A549 (cell line): Measurements from ENCODE around the gene NEK7. TPM values are rescaled to one million over a fixed set of nuclear protein-coding genes. Genes with fewer than 3 reads are reported as not detected.

Experiments used
- ATAC-seq, 2 experiments: fragments of 200-7000 bp in 1 of 2; fragments of >200 bp in 1 of 2; cut with Nextera tagmentation in 1 of 2; cut with Tn5 transposase in 1 of 2; 3 replicates each; pipeline versions ENCODE4 v1.8.0 to v1.9.1; 2018 to 2020; ENCODE audit warnings: mild to moderate bottlenecking in 1 of 2, moderate library complexity in 1 of 2
- CTCF ChIA-PET: fragments of 300-600 bp; sonication (Branson Sonifier 250); formaldehyde crosslinking; extraction: SDS; loops from one replicate; lab custom pipeline; 2021; ENCODE audit warnings: antibody characterized with exemption, inconsistent platforms; lab: Yijun Ruan, JAX
- POLR2A ChIA-PET: fragments of 350-600 bp; formaldehyde crosslinking; extraction: SDS; loops from one replicate; lab custom pipeline; 2021; ENCODE audit warnings: antibody characterized with exemption, inconsistent platforms; lab: Yijun Ruan, JAX
- DNase-seq, 2 experiments: peaks; one replicate each; pipeline versions ENCODE4 v3.0.0 to v3.0.0-alpha.2; 2011 to 2016; ENCODE audit warnings: low read depth in 1 of 2, low spot score in 1 of 2
- FAIRE-seq: peaks from 2 replicates; lab custom pipeline; 2011; peaks lifted over from hg19 to GRCh38; lab: Jason Lieb, UNC
- H3K27ac ChIP-seq, 2 experiments: fragments of >200 bp; sonication (Bioruptor Twin); formaldehyde crosslinking; 3 replicates each; pipeline ENCODE4 v1.5.1; 2016 to 2017
- H3K4me1 ChIP-seq: fragments of >200 bp; sonication (Bioruptor Twin); formaldehyde crosslinking; 3 replicates; pipeline ENCODE4 v1.6.1; 2016
- H3K4me2 ChIP-seq: fragments of >200 bp; sonication (Bioruptor Twin); formaldehyde crosslinking; 3 replicates; pipeline ENCODE4 v1.6.1; 2016
- H3K4me3 ChIP-seq: fragments of >200 bp; sonication (Bioruptor Twin); formaldehyde crosslinking; 3 replicates; pipeline ENCODE4 v1.5.1; 2016
- H3K9me3 ChIP-seq: fragments of >200 bp; sonication (Bioruptor Twin); formaldehyde crosslinking; 3 replicates; pipeline ENCODE4 v1.6.1; 2016
- BCL3 ChIP-seq: fragments of >200 bp; sonication (Bioruptor Twin); formaldehyde crosslinking; IDR thresholded peaks from 3 replicates; pipeline ENCODE4 v1.6.1; 2016
- BHLHE40 ChIP-seq: IDR thresholded peaks from 2 replicates; pipeline ENCODE4 v1.6.1; 2012; ENCODE audit warnings: low read depth, low read length, inconsistent platforms
- CBX8 ChIP-seq: fragments of 200-600 bp; sonication (generic); IDR thresholded peaks from 2 replicates; pipeline ENCODE4 v1.6.1; 2016
- CHD4 ChIP-seq: fragments of 200-600 bp; sonication (generic); IDR thresholded peaks from 2 replicates; pipeline ENCODE4 v1.6.1; 2016; ENCODE audit warnings: antibody characterized with exemption, mild to moderate bottlenecking, borderline replicate concordance
- E2F6 ChIP-seq: IDR thresholded peaks from 2 replicates; pipeline ENCODE4 v1.6.1; 2012; ENCODE audit warnings: low read depth, borderline replicate concordance
- EP300 ChIP-seq, 2 experiments: fragments of >200 bp; sonication (Bioruptor Twin); formaldehyde crosslinking; IDR thresholded peaks; 2 replicates in 1 of 2; 3 replicates in 1 of 2; pipeline ENCODE4 v1.6.1; 2016 to 2017
- HEYL ChIP-seq: fragments of 250-450 bp; sonication (Bioruptor Pico); IDR thresholded peaks from 2 replicates; pipeline ENCODE4 v1.8.0; 2021; ENCODE audit warnings: mild to moderate bottlenecking, moderate library complexity
- HMGXB4 ChIP-seq: fragments of 250-450 bp; sonication (Bioruptor Pico); IDR thresholded peaks from 2 replicates; pipeline ENCODE4 v1.5.0; 2021; ENCODE audit warnings: mild to moderate bottlenecking, moderate library complexity, borderline replicate concordance
- JUN ChIP-seq, 2 experiments: fragments of >200 bp; sonication (Bioruptor Twin); formaldehyde crosslinking; IDR thresholded peaks; 2 replicates in 1 of 2; 3 replicates in 1 of 2; pipeline ENCODE4 v1.6.1; 2016 to 2017
- KDM5A ChIP-seq: fragments of 200-600 bp; sonication (generic); IDR thresholded peaks from 2 replicates; pipeline ENCODE4 v1.6.1; 2016; ENCODE audit warnings: antibody characterized with exemption, mild to moderate bottlenecking
- NR3C1 ChIP-seq: fragments of >200 bp; sonication (Bioruptor Twin); formaldehyde crosslinking; IDR thresholded peaks from 3 replicates; pipeline ENCODE4 v1.6.1; 2017
- PBX3 ChIP-seq: IDR thresholded peaks from 2 replicates; pipeline ENCODE4 v1.6.1; 2012
- PHF8 ChIP-seq: fragments of 200-600 bp; sonication (generic); IDR thresholded peaks from 2 replicates; pipeline ENCODE4 v1.6.1; 2016; ENCODE audit warnings: low read depth, mild to moderate bottlenecking, antibody characterized with exemption, moderate library complexity, borderline replicate concordance
- POLR2AphosphoS2 ChIP-seq: conservative IDR thresholded peaks from 2 replicates; pipeline ENCODE4 v1.6.1; 2012; ENCODE audit warnings: low read length, improper control_type of control experiment, inconsistent platforms
- RARB ChIP-seq: fragments of 250-450 bp; sonication (Bioruptor Pico); IDR thresholded peaks from 2 replicates; pipeline ENCODE4 v1.8.0; 2021; ENCODE audit warnings: mild to moderate bottlenecking, moderate library complexity
- RCOR1 ChIP-seq: fragments of 150-350 bp; IDR thresholded peaks from 2 replicates; pipeline ENCODE4 v1.6.1; 2014; ENCODE audit warnings: antibody characterized with exemption, low read length, low read depth
- TP53 ChIP-seq: fragments of 250-450 bp; sonication (Bioruptor Pico); IDR thresholded peaks from 2 replicates; pipeline ENCODE4 v1.5.0; 2021; ENCODE audit warnings: mild to moderate bottlenecking, moderate library complexity
- ZFP36 ChIP-seq: fragments of 450-650 bp; IDR thresholded peaks from 2 replicates; pipeline ENCODE4 v1.6.1; 2014; ENCODE audit warnings: borderline replicate concordance; ENCODE audit not compliant: partially characterized antibody
- ZNF302 ChIP-seq: fragments of 250-450 bp; sonication (Bioruptor Pico); IDR thresholded peaks from 2 replicates; pipeline ENCODE4 v1.9.0; 2021; ENCODE audit warnings: inconsistent platforms, mild to moderate bottlenecking, moderate library complexity
- WGBS: methylation state at CpG from one replicate; pipeline ENCODE4 v1.1.6; 2017; ENCODE audit errors: missing lambda C conversion rate; 5-methylcytosine and 5-hydroxymethylcytosine counted together
- polyA plus RNA-seq, 4 experiments: library from polyadenylated mRNA; depleted of rRNA in 3 of 4; stranded (reverse); fragments of >200 nt; fragmentation: RNase III in 1 of 4; extraction: RNeasy Plus Mini Kit Qiagen cat#74134 plus additional on column Dnase treatment in 1 of 4; gene quantifications; 2 replicates in 3 of 4; 3 replicates in 1 of 4; pipeline ENCODE4 v1.2.3, GENCODE V29; 2011 to 2017
- TF ChIP-seq, protein P1 (sequence below): fragments of >200 bp; sonication (Bioruptor Twin); formaldehyde crosslinking; IDR thresholded peaks from 3 replicates; pipeline ENCODE4 v1.5.1; 2016
- TF ChIP-seq, protein P2 (sequence below): fragments of 250-450 bp; sonication (Bioruptor Pico); IDR thresholded peaks from 2 replicates; pipeline ENCODE4 v1.5.0; 2020; ENCODE audit warnings: low read depth, mild to moderate bottlenecking, moderate library complexity

NEK7 gene
- polyA plus RNA-seq, 2 of the 4 experiments (the other 2 are of a cell fraction) = 15.9 to 62.9 TPM

DNA sequence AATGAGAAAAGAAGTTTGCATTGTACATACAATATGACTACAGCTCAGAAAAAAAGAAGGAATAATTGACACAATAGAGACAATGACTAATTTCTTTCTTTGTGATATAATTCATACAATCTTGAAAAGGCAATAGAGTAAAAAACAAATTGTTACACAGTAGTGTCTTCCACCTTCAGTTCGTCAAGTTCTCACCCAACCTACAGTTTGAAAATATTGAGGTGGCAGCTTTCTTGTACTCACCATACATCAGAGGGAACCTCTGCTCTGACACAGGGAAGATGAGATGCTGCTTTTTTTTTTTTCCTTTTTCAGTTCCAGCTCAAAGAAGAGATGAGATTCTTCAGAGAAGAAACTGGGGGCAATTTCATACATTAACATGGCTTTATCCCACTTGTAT lies 210.5 kb downstream of the NEK7 start (continued):
- TF ChIP-seq ZFP36 (no peak), CHD4 (no peak)

DNA sequence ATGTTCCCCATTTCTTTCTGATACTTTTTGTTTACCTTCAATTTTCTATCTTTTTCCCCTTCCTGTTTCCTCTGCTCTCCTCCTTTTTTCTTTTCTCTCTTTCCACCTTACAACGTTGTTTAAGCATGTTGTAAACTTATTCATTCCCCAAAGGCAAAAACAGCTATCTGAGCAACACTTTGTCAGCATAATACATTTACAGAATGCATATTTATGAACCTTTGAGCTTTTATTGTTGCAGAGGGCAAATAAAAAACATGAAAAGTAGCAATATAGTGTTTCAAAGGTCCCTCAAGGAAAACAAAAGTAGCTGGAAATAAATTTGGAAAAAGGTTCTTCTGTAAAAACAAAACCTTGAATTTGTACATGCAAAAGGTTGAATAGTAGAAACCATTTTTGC lies 214.2 kb downstream of the NEK7 start:
- CTCF ChIA-PET = no interaction called here
- H3K27ac ChIP-seq = no peak overlapping the region

More for the DNA sequence above, 214.2 kb downstream of the NEK7 start:
- DNase-seq (no peak), ATAC-seq (no peak)
- Histone ChIP-seq H3K4me2 (no peak overlapping the region), H3K4me3 (no peak overlapping the region), H3K9me3 (no peaks in the 10 kb centered on the region; the same call in 2 of the 3 replicates), H3K4me1 (no peaks in the 10 kb centered on the region)
- 4% methylated on average over 1 of the region's 1 CpG for WGBS
- TF ChIP-seq JUN (IDR thresholded peaks at IDR 0.05) (no peak), CBX8 (no peak), E2F6 (no peak), PHF8 (no peak), HMGXB4 (CRISPR knock-in tag) (no peak), NR3C1 (no peak), RARB (CRISPR knock-in tag) (no peak), POLR2AphosphoS2 (no peak), KDM5A (no peak), EP300 (IDR thresholded peaks at IDR 0.05) (no peak), ZNF302 (CRISPR knock-in tag) (no peak), CHD4 (no peak), PBX3 (no peak), BHLHE40 (no peak), TP53 (CRISPR knock-in tag) (no peak), BCL3 (no peak), HEYL (no peak), RCOR1 (no peak)
- TF ChIP-seq, protein P1, sequence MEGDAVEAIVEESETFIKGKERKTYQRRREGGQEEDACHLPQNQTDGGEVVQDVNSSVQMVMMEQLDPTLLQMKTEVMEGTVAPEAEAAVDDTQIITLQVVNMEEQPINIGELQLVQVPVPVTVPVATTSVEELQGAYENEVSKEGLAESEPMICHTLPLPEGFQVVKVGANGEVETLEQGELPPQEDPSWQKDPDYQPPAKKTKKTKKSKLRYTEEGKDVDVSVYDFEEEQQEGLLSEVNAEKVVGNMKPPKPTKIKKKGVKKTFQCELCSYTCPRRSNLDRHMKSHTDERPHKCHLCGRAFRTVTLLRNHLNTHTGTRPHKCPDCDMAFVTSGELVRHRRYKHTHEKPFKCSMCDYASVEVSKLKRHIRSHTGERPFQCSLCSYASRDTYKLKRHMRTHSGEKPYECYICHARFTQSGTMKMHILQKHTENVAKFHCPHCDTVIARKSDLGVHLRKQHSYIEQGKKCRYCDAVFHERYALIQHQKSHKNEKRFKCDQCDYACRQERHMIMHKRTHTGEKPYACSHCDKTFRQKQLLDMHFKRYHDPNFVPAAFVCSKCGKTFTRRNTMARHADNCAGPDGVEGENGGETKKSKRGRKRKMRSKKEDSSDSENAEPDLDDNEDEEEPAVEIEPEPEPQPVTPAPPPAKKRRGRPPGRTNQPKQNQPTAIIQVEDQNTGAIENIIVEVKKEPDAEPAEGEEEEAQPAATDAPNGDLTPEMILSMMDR = no peak
- TF ChIP-seq, protein P2, sequence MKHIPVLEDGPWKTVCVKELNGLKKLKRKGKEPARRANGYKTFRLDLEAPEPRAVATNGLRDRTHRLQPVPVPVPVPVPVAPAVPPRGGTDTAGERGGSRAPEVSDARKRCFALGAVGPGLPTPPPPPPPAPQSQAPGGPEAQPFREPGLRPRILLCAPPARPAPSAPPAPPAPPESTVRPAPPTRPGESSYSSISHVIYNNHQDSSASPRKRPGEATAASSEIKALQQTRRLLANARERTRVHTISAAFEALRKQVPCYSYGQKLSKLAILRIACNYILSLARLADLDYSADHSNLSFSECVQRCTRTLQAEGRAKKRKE (CRISPR knock-in tag) = no peak
- TF ChIP-seq, all 56 proteins: peak for 0
- POLR2A ChIA-PET = no interaction called here
- FAIRE-seq = no peak

Other genes with a start within 250 kb of the NEK7 start
- gene LHX9, start 239.6 kb upstream of the NEK7 start, polyA plus RNA-seq (2011; rRNA removed) = 0.91 and 1.3 TPM in 2 replicates
- gene LHX9, start 239.6 kb upstream of the NEK7 start, polyA plus RNA-seq (2017; fragmentation: RNase III; extraction: RNeasy Plus Mini Kit Qiagen cat#74134 plus additional on column Dnase treatment) = 0.05 to 0.21 TPM (median 0.08 TPM) in 3 replicates